Astrocyte (in vitro differentiated cells and primary cell): ENCODE data around the gene FAHD2B. TPM values are rescaled to one million over a fixed set of nuclear protein-coding genes. Genes with fewer than 3 reads are reported as not detected.
"Not testable (repeated sequence)": the region's sequence is repeated elsewhere in the genome, so short reads cannot be mapped to it uniquely, and the experiment has no call there.

Experiments used
- DNase-seq: peaks from one replicate; pipeline ENCODE4 v3.0.0-alpha.2; 2010; ENCODE audit warnings: low read depth
- FAIRE-seq: peaks from 2 replicates; lab custom pipeline; 2011; peaks lifted over from hg19 to GRCh38; lab: Jason Lieb, UNC
- H2AFZ ChIP-seq: 2 replicates; pipeline ENCODE4 v1.6.0; 2012; ENCODE audit warnings: low read depth, low read length, inconsistent platforms
- H3K27ac ChIP-seq: 2 replicates; pipeline ENCODE4 v1.5.1; 2011; ENCODE audit warnings: low read depth, low read length, inconsistent platforms
- H3K27me3 ChIP-seq: 2 replicates; pipeline ENCODE4 v1.6.0; 2011; ENCODE audit warnings: low read length, inconsistent platforms; ENCODE audit not compliant: insufficient read depth
- H3K36me3 ChIP-seq: 2 replicates; pipeline ENCODE4 v1.5.1; 2011; ENCODE audit warnings: low read length, inconsistent platforms; ENCODE audit not compliant: insufficient read depth
- H3K4me1 ChIP-seq: 2 replicates; pipeline ENCODE4 v1.5.1; 2011; ENCODE audit warnings: low read length, inconsistent platforms; ENCODE audit not compliant: insufficient read depth
- H3K4me2 ChIP-seq: 2 replicates; pipeline ENCODE4 v1.6.0; 2012; ENCODE audit warnings: low read length, inconsistent platforms
- H3K4me3 ChIP-seq: 2 replicates; pipeline ENCODE4 v1.5.1; 2011; ENCODE audit warnings: low read depth, mild to moderate bottlenecking, low read length, inconsistent platforms; ENCODE audit not compliant: insufficient read depth
- H3K79me2 ChIP-seq: 2 replicates; pipeline ENCODE4 v1.6.0; 2012; ENCODE audit warnings: mild to moderate bottlenecking, low read length, inconsistent platforms; ENCODE audit not compliant: insufficient read depth
- H3K9ac ChIP-seq: 2 replicates; pipeline ENCODE4 v1.6.0; 2012; ENCODE audit warnings: mild to moderate bottlenecking, low read length, inconsistent platforms
- H3K9me3 ChIP-seq: 2 replicates; pipeline ENCODE4 v1.5.1; 2012; ENCODE audit warnings: low read depth, mild to moderate bottlenecking, low read length, inconsistent platforms; ENCODE audit not compliant: insufficient read depth
- H4K20me1 ChIP-seq: 2 replicates; pipeline ENCODE4 v1.6.0; 2012; ENCODE audit warnings: low read length, inconsistent platforms; ENCODE audit not compliant: insufficient read depth
- H3K27ac Mint-ChIP-seq: one replicate; pipeline ENCODE4 v1.8.0; 2021; ENCODE audit warnings: mild to moderate bottlenecking, mixed read lengths; ENCODE audit not compliant: unreplicated experiment
- H3K27me3 Mint-ChIP-seq: one replicate; pipeline ENCODE4 v1.8.0; 2021; ENCODE audit warnings: low read depth, mixed read lengths; ENCODE audit not compliant: unreplicated experiment
- H3K36me3 Mint-ChIP-seq: one replicate; pipeline ENCODE4 v1.8.0; 2021; ENCODE audit warnings: low read depth, mixed read lengths; ENCODE audit not compliant: unreplicated experiment
- H3K4me1 Mint-ChIP-seq: one replicate; pipeline ENCODE4 v1.8.0; 2021; ENCODE audit warnings: low read depth, mixed read lengths; ENCODE audit not compliant: unreplicated experiment
- H3K4me3 Mint-ChIP-seq: one replicate; pipeline ENCODE4 v1.8.0; 2021; ENCODE audit warnings: mild to moderate bottlenecking, moderate library complexity, mixed read lengths; ENCODE audit not compliant: unreplicated experiment
- H3K9me3 Mint-ChIP-seq: one replicate; pipeline ENCODE4 v1.8.0; 2021; ENCODE audit warnings: mild to moderate bottlenecking, mixed read lengths; ENCODE audit not compliant: unreplicated experiment
- total RNA-seq: library from RNA; stranded (reverse); gene quantifications from 2 replicates; pipeline ENCODE4 v1.2.1, GENCODE V29; 2021

Gene FAHD2B
- total RNA-seq, 1 donor from 2014 or later: 4.3 TPM

GRCh38 chr2:97056150-97056549 is 38.5 kb downstream of the FAHD2B start:
- not testable (repeated sequence) for H3K9me3 Mint-ChIP-seq, H3K9ac ChIP-seq

DNA sequence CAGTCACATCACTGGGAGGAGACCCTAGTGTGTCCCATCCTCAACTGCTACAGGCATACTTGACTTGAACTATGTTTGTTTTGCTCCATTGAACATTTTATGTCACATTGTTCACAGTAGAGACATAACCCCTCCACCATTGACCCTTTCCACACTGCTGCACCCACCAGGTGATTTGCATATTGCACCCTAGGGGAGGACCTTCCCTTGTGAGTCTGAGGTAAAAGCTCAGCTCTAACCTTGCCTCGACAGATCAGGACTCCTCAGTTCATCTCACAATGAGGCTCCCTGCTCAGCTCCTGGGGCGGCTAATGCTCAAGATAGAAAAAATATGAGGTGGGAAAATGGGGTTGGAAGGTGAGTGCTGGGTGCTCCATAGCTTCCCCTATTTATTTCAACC is 44.6 kb downstream of the FAHD2B start:
- H3K27ac Mint-ChIP-seq, H2AFZ ChIP-seq, H3K79me2 ChIP-seq, H3K27ac ChIP-seq, H3K4me1 Mint-ChIP-seq, H3K4me2 ChIP-seq, H3K9ac ChIP-seq, FAIRE-seq, H3K4me3 Mint-ChIP-seq, H3K9me3 Mint-ChIP-seq, DNase-seq, H3K27me3 Mint-ChIP-seq, H3K9me3 ChIP-seq, H3K27me3 ChIP-seq, H3K36me3 Mint-ChIP-seq, H3K4me1 ChIP-seq, H4K20me1 ChIP-seq, H3K36me3 ChIP-seq, H3K4me3 ChIP-seq: not testable (repeated sequence)

More at GRCh38 chr2:97056150-97056549, 38.5 kb downstream of the FAHD2B start:
- not testable (repeated sequence) for H3K4me3 Mint-ChIP-seq, H3K4me3 ChIP-seq, H3K4me1 Mint-ChIP-seq, H2AFZ ChIP-seq, H3K79me2 ChIP-seq, H3K4me2 ChIP-seq, H3K4me1 ChIP-seq, FAIRE-seq, H3K36me3 Mint-ChIP-seq, H3K27ac ChIP-seq, H3K9me3 ChIP-seq, H3K27ac Mint-ChIP-seq, DNase-seq, H3K36me3 ChIP-seq, H3K27me3 ChIP-seq, H4K20me1 ChIP-seq
- H3K27me3 Mint-ChIP-seq: peaks cover 11% of the 10 kb centered on the region

- H3K36me3 Mint-ChIP-seq, H3K4me3 Mint-ChIP-seq, H3K27ac ChIP-seq, H3K4me3 ChIP-seq, DNase-seq, H3K4me1 Mint-ChIP-seq, H3K9ac ChIP-seq, H3K4me2 ChIP-seq, FAIRE-seq, H2AFZ ChIP-seq, H3K9me3 Mint-ChIP-seq, H3K9me3 ChIP-seq, H3K4me1 ChIP-seq, H4K20me1 ChIP-seq, H3K27me3 ChIP-seq, H3K36me3 ChIP-seq, H3K27ac Mint-ChIP-seq, H3K79me2 ChIP-seq: not testable (repeated sequence)
- peaks cover 12% of the 10 kb centered on the region for H3K27me3 Mint-ChIP-seq
Measured at GRCh38 chr2:97048448-97048847, 46.2 kb downstream of the FAHD2B start.

DNA sequence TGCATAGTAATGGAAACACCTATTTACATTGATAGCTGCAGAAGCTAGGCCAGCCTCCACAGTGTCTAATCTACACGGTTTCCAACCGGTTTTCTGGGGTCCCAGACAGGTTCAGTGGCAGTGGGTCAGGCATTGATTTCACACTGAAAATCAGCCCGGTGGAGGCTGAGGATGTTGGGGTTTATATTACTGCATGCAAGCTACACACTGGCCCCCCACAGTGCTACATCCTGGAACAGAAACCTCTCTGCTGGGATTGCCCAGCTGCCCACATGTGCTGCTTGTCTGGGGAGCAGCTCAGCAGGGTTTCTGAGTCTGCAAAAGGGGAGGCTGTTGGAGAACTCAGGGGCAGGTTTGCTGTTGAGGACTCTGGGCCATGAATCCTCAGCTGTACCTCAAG is 48.0 kb downstream of the FAHD2B start:
- H3K9me3 ChIP-seq, H3K4me1 Mint-ChIP-seq, H4K20me1 ChIP-seq, H3K36me3 ChIP-seq, H3K4me3 Mint-ChIP-seq, H3K27ac Mint-ChIP-seq, FAIRE-seq, H3K9me3 Mint-ChIP-seq, H3K36me3 Mint-ChIP-seq, H3K4me2 ChIP-seq, DNase-seq, H3K27ac ChIP-seq, H3K4me3 ChIP-seq, H3K79me2 ChIP-seq, H2AFZ ChIP-seq, H3K27me3 ChIP-seq, H3K4me1 ChIP-seq, H3K9ac ChIP-seq: not testable (repeated sequence)
- H3K27me3 Mint-ChIP-seq: peaks cover 12% of the 10 kb centered on the region

DNA sequence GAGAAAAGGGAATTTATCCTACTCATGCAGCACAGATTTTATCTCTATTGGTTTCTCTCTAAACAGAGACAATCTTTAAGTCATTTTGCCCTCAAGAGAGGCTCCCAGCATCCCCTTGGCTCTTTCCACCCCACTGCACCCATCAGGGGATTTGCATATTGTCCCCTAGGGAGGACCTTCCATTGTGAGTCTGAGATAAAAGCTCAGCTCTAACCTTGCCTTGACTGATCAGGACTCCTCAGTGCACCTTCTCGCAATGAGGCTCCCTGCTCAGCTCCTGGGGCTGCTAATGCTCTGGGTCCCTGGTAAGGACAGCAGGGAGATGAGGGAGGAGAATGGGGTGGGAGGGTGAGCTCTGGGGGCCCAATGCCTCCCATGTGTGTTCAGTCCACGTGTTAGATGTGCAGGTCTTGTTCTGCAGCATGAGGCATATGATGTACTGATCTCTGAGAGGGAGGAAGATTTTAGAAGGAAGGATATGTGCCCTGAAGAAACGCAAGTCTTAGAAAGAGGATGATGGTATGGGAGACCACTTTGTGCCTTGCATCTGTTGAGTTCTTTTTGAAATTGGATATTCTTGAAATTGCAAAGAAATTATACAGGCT is 48.7 kb downstream of the FAHD2B start:
- H3K27ac Mint-ChIP-seq, H3K9ac ChIP-seq, H3K4me3 ChIP-seq, H3K4me1 Mint-ChIP-seq, H3K36me3 Mint-ChIP-seq, H3K27ac ChIP-seq, H3K36me3 ChIP-seq, H3K27me3 ChIP-seq, H3K4me2 ChIP-seq, H3K79me2 ChIP-seq, H3K4me1 ChIP-seq, DNase-seq, H4K20me1 ChIP-seq, H3K9me3 Mint-ChIP-seq, H2AFZ ChIP-seq, FAIRE-seq, H3K9me3 ChIP-seq, H3K4me3 Mint-ChIP-seq: not testable (repeated sequence)
- H3K27me3 Mint-ChIP-seq: peaks cover 12% of the 10 kb centered on the region
